Measurements from ENCODE around the gene C19orf47. TPM values are rescaled to one million over a fixed set of nuclear protein-coding genes. Genes with fewer than 3 reads are reported as not detected.

The C19orf47 gene
- polyA plus RNA-seq, 1 donor from 2014 or later = 22.8 TPM

DNA sequence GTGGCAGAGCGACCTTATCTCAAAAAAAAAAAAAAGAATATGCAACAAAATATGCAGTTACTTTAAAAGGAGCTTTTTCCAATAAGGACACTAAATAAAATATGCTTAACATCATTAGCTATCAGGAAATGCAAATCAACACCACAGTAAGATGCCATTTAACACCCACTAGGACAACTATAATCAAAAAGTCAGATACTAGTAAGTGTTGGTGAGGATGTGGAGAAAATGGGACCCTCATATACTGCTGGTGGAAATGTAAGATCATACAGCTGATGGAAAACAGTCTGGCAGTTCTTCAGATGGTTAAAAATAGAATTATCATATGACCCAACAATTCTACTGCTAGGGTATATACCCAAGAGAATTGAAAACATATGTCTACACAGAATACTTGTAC lies 38.5 kb downstream of the C19orf47 start:
- no peaks in the 10 kb centered on the region for H3K36me3 ChIP-seq (ENCODE audit: insufficient read depth, low read length)
- H3K9ac ChIP-seq (ENCODE audit: low read length) = no peak overlapping the region
- H3K4me2 ChIP-seq (ENCODE audit: low read length) = no peak overlapping the region
- no peak overlapping the region for H3K4me3 ChIP-seq (ENCODE audit: low read length)
- TF ChIP-seq TAF1 (IDR thresholded peaks at IDR 0.05; ENCODE audit: low read depth) = no peak
- H3K9me3 ChIP-seq (ENCODE audit: low read length) = no peaks in the 10 kb centered on the region
- H3K9me2 ChIP-seq (ENCODE audit: insufficient read depth, low read length) = no peaks in the 10 kb centered on the region
- no peaks in the 10 kb centered on the region for H3F3A ChIP-seq (ENCODE audit: insufficient read depth, low read length, poor library complexity, severe bottlenecking)
- H3K27ac ChIP-seq (ENCODE audit: low read length) = no peak overlapping the region
- no peaks in the 10 kb centered on the region for H3K27me3 ChIP-seq (ENCODE audit: insufficient read depth, low read depth, low read length)
- no peaks in the 10 kb centered on the region for H4K20me1 ChIP-seq (ENCODE audit: insufficient read depth)
- H2AFZ ChIP-seq (ENCODE audit: low read depth, low read length) = no peak overlapping the region
- H3K79me2 ChIP-seq (replicated peaks; ENCODE audit: insufficient read depth, low read length) = no peaks in the 10 kb centered on the region

DNA sequence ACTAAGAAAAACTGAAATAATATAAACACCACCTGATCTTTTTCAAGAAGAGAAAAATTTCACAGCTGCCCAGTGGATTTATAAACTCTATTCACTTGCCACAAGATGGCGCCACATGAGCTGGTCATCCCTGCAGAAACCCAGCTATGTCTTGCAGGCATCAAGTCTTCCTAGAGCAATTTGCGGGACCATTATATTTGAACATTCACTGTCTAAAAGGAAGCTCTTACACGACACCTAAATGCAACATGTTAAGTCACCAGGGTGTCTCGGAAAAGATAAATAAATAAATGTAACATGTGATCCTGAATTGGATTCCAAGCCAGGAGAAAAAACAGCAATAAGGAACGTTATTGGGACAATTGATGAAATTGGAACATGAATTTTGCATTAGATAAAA lies 42.8 kb downstream of the C19orf47 start:
- no peak overlapping the region for H2AFZ ChIP-seq (ENCODE audit: low read depth, low read length)
- no peak overlapping the region for H3K27ac ChIP-seq (ENCODE audit: low read length)
- H3K4me3 ChIP-seq (ENCODE audit: low read length) = no peak overlapping the region

DNA sequence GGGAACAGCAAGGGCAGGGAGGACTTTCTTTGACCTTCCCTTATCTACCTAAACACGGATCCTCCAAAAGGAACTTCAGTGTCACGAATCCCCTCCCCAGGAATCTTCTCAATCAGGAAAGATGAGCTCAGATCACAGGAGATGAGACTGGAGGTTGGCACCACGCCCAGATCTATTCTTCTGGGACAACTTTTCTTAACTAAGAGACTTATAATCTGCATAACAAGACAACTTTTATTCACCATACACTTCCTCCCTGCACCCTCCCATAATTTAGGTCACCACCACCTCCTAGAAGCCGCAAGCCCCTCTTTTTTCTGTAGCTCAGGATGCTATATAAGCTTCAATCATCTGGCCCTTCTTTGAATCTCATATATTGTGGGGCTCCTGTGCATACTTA lies 43.9 kb downstream of the C19orf47 start:
- Histone ChIP-seq H3K9me2 (ENCODE audit: insufficient read depth, low read length) (no peaks in the 10 kb centered on the region), H3K9ac (ENCODE audit: low read length) (no peak overlapping the region), H4K20me1 (ENCODE audit: insufficient read depth) (no peaks in the 10 kb centered on the region)
- TF ChIP-seq, protein P1, sequence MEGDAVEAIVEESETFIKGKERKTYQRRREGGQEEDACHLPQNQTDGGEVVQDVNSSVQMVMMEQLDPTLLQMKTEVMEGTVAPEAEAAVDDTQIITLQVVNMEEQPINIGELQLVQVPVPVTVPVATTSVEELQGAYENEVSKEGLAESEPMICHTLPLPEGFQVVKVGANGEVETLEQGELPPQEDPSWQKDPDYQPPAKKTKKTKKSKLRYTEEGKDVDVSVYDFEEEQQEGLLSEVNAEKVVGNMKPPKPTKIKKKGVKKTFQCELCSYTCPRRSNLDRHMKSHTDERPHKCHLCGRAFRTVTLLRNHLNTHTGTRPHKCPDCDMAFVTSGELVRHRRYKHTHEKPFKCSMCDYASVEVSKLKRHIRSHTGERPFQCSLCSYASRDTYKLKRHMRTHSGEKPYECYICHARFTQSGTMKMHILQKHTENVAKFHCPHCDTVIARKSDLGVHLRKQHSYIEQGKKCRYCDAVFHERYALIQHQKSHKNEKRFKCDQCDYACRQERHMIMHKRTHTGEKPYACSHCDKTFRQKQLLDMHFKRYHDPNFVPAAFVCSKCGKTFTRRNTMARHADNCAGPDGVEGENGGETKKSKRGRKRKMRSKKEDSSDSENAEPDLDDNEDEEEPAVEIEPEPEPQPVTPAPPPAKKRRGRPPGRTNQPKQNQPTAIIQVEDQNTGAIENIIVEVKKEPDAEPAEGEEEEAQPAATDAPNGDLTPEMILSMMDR (IDR thresholded peaks at IDR 0.05; ENCODE audit: poor library complexity, severe bottlenecking) = no peak
- TF ChIP-seq EP300 (conservative IDR thresholded peaks at IDR 0.05; ENCODE audit: poor library complexity, severe bottlenecking) = no peak
- TF ChIP-seq POLR2AphosphoS5 (IDR thresholded peaks at IDR 0.05) = no peak
- no peak for TF ChIP-seq TAF1 (IDR thresholded peaks at IDR 0.05; ENCODE audit: low read depth)
- TF ChIP-seq, protein P2, sequence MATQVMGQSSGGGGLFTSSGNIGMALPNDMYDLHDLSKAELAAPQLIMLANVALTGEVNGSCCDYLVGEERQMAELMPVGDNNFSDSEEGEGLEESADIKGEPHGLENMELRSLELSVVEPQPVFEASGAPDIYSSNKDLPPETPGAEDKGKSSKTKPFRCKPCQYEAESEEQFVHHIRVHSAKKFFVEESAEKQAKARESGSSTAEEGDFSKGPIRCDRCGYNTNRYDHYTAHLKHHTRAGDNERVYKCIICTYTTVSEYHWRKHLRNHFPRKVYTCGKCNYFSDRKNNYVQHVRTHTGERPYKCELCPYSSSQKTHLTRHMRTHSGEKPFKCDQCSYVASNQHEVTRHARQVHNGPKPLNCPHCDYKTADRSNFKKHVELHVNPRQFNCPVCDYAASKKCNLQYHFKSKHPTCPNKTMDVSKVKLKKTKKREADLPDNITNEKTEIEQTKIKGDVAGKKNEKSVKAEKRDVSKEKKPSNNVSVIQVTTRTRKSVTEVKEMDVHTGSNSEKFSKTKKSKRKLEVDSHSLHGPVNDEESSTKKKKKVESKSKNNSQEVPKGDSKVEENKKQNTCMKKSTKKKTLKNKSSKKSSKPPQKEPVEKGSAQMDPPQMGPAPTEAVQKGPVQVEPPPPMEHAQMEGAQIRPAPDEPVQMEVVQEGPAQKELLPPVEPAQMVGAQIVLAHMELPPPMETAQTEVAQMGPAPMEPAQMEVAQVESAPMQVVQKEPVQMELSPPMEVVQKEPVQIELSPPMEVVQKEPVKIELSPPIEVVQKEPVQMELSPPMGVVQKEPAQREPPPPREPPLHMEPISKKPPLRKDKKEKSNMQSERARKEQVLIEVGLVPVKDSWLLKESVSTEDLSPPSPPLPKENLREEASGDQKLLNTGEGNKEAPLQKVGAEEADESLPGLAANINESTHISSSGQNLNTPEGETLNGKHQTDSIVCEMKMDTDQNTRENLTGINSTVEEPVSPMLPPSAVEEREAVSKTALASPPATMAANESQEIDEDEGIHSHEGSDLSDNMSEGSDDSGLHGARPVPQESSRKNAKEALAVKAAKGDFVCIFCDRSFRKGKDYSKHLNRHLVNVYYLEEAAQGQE (IDR thresholded peaks at IDR 0.05; ENCODE audit: borderline replicate concordance) = no peak
- TF ChIP-seq EZH2 (IDR thresholded peaks at IDR 0.05; ENCODE audit: borderline replicate concordance, insufficient read depth, low read length, poor library complexity, severe bottlenecking) = no peak
- no peak for TF ChIP-seq RAD21 (conservative IDR thresholded peaks at IDR 0.05)

More for the DNA sequence above, 42.8 kb downstream of the C19orf47 start:
- no peaks in the 10 kb centered on the region for H3K36me3 ChIP-seq (ENCODE audit: insufficient read depth, low read length)
- no peaks in the 10 kb centered on the region for H3K79me2 ChIP-seq (replicated peaks; ENCODE audit: insufficient read depth, low read length)
- no peaks in the 10 kb centered on the region for H4K20me1 ChIP-seq (ENCODE audit: insufficient read depth)
- no peaks in the 10 kb centered on the region for H3F3A ChIP-seq (ENCODE audit: insufficient read depth, low read length, poor library complexity, severe bottlenecking)
- no peaks in the 10 kb centered on the region for H3K9me2 ChIP-seq (ENCODE audit: insufficient read depth, low read length)
- no peaks in the 10 kb centered on the region for H3K27me3 ChIP-seq (ENCODE audit: insufficient read depth, low read depth, low read length)
- H3K9ac ChIP-seq (ENCODE audit: low read length) = no peak overlapping the region
- no peaks in the 10 kb centered on the region for H3K9me3 ChIP-seq (ENCODE audit: low read length)
- TF ChIP-seq TAF1 (IDR thresholded peaks at IDR 0.05; ENCODE audit: low read depth) = no peak
- TF ChIP-seq, protein P2 (IDR thresholded peaks at IDR 0.05; ENCODE audit: borderline replicate concordance) = no peak
- peak; percentile 9 for TF ChIP-seq EP300 (conservative IDR thresholded peaks at IDR 0.05; ENCODE audit: poor library complexity, severe bottlenecking)
- peak; percentile 87 for TF ChIP-seq SMC3 (conservative IDR thresholded peaks at IDR 0.05; ENCODE audit: poor library complexity)
- TF ChIP-seq RAD21 (conservative IDR thresholded peaks at IDR 0.05) = peak; percentile 88
- no peak for TF ChIP-seq POLR2AphosphoS5 (IDR thresholded peaks at IDR 0.05)
- TF ChIP-seq, protein P1 (IDR thresholded peaks at IDR 0.05; ENCODE audit: poor library complexity, severe bottlenecking) = peak; percentile 87
- H3K4me2 ChIP-seq (ENCODE audit: low read length) = no peak overlapping the region

More for the DNA sequence above, 43.9 kb downstream of the C19orf47 start:
- Histone ChIP-seq H3K79me2 (replicated peaks; ENCODE audit: insufficient read depth, low read length) (no peaks in the 10 kb centered on the region), H3K27ac (ENCODE audit: low read length) (no peak overlapping the region), H3K27me3 (ENCODE audit: insufficient read depth, low read depth, low read length) (no peaks in the 10 kb centered on the region), H3K36me3 (ENCODE audit: insufficient read depth, low read length) (no peaks in the 10 kb centered on the region), H3F3A (ENCODE audit: insufficient read depth, low read length, poor library complexity, severe bottlenecking) (no peaks in the 10 kb centered on the region), H2AFZ (ENCODE audit: low read depth, low read length) (no peak overlapping the region), H3K4me2 (ENCODE audit: low read length) (no peak overlapping the region), H3K9me3 (ENCODE audit: low read length) (no peaks in the 10 kb centered on the region), H3K4me3 (ENCODE audit: low read length) (no peak overlapping the region)

Data from neural cell (in vitro differentiated cells).